OCI-LY7 (cell line): ENCODE data around the gene RAB6B.

Experiments
- CTCF ChIP-seq: fragments of 200-600 bp; sonication (generic); conservative IDR thresholded peaks from 2 replicates; pipeline ENCODE4 v1.5.1; 2014; ENCODE audit warnings: mild to moderate bottlenecking, antibody characterized with exemption, low read length, moderate library complexity, mixed read lengths
- EZH2phosphoT487 ChIP-seq: fragments of 200-600 bp; sonication (generic); IDR thresholded peaks from 2 replicates; pipeline ENCODE4 v1.6.1; 2018; ENCODE audit warnings: low read depth, borderline replicate concordance, mild to moderate bottlenecking, mixed run types, antibody characterized with exemption, low read length, moderate library complexity, mixed read lengths

- TF ChIP-seq CTCF (no peak), EZH2phosphoT487 (no peak)
These were observed 29.5 kb downstream of the RAB6B start for GRCh38 chr3:133866141-133866540.
